Measurements from ENCODE around the gene CERS1.

DNA sequence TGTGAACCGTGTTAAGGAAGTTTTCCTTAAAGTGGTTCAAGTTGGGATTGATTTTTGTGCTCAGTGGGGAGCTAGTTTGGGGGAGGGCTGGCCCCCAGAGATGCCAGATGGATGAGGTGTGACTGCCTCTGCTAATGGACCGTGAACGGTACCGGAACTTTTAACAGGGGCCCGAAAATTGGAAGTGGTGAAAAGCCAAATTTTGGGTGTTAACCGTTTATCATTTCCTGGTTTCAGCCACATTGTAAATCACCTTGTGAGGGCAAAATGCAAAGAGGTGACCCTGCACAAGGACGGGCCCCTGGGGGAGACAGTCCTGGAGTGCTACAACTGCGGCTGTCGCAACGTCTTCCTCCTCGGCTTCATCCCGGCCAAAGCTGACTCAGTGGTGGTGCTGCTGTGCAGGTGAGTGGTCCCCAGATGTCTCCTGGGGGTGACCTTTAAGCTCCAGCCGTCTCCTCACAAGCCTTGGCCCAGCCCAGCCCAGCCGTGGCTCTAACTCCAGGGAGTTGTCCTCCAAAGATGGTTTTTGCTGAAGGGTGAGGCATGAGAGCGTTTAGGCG lies 46.0 kb downstream of the CERS1 start:
- TF ChIP-seq, protein P1, sequence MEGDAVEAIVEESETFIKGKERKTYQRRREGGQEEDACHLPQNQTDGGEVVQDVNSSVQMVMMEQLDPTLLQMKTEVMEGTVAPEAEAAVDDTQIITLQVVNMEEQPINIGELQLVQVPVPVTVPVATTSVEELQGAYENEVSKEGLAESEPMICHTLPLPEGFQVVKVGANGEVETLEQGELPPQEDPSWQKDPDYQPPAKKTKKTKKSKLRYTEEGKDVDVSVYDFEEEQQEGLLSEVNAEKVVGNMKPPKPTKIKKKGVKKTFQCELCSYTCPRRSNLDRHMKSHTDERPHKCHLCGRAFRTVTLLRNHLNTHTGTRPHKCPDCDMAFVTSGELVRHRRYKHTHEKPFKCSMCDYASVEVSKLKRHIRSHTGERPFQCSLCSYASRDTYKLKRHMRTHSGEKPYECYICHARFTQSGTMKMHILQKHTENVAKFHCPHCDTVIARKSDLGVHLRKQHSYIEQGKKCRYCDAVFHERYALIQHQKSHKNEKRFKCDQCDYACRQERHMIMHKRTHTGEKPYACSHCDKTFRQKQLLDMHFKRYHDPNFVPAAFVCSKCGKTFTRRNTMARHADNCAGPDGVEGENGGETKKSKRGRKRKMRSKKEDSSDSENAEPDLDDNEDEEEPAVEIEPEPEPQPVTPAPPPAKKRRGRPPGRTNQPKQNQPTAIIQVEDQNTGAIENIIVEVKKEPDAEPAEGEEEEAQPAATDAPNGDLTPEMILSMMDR (IDR thresholded peaks at IDR 0.05): no peak
- no peak for TF ChIP-seq POLR2AphosphoS5 (IDR thresholded peaks at IDR 0.05)

All from esophagus muscularis mucosa (tissue), 3 donors.